GM21528 (cell line): ENCODE data around the gene SEMA3A.

Source experiments
- ATAC-seq: cut with Tn5 transposase; IDR thresholded peaks from one replicate; pipeline ENCODE4 v1.9.1; 2021; ENCODE audit warnings: mild to moderate bottlenecking, moderate library complexity; ENCODE audit not compliant: unreplicated experiment, low FRiP score

Gene SEMA3A

DNA sequence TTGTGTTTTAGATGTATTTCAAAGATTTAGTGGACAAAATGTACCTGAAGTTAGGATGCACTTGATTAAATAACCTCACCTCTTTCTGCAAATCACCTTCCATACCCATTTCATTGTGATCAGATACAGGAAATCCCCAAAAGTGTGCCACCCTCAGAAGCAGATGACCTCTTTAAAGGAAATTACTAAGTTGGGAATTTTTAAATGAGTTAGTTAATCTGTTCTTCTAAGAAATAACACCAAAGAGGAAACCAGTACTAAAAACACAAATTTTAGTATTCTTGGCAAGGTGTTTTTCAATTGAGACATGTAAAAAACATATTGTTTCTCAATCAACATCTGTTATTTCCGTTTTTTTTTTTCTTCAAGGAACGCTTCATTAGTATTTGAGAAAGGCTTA, 4.6 kb upstream of the SEMA3A start:
- ATAC-seq = no peak

DNA sequence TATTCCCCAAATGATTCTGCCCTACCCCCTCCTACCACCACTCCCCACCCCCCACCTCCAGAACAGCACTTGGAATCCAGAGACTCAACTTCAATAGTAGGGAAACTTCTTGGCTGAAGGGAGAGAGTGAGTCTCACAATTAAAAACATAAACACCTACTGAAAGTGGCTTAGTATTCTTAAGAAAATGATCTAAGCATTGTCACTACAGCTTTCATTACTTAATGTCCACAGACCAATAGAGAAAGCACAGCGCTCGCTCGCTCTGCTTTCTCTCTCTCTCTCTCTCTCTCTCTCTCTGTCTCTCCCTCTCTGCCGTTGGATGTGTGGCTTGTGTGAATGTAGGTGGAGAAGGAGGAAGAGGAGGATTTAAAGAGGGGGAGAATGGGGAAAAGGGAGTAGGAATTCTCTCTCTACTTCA, 1.5 kb upstream of the SEMA3A start:
- no peak for ATAC-seq

DNA sequence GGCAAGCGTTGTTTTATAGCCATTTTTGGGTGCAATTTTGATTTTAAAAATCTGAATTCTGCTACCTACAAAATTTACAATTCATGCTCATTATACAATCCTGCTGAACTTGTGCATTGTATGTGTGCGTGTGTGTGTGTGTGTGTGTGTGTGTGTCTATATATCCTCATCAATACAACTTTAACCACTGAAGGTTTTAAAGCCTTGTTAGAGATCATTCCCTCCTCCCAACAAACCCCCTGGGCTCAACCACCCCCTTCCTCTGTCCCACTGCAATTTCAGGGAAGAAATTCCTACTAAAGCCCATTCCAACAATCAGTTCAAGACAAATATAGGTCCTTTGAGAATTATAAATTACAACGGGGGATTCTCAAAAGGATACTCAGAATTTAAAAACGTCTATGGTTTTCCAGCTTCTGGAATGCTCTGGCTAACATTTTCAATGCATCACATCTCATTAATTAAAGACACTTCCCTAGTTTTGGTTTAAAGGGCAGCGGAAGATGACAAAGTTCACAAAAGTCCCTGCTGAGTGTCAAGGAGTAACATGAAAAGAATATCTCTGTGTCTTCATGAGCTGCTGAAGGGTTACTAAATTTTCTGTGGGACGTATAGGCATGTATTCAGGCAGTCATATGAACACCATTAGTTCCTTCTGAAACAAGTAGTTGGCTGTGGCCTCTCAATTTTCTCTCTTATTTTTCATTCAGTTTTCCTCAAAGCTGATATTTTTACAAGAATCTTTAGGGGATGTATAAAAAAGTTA, 889 bp upstream of the SEMA3A start:
- no peak for ATAC-seq

DNA sequence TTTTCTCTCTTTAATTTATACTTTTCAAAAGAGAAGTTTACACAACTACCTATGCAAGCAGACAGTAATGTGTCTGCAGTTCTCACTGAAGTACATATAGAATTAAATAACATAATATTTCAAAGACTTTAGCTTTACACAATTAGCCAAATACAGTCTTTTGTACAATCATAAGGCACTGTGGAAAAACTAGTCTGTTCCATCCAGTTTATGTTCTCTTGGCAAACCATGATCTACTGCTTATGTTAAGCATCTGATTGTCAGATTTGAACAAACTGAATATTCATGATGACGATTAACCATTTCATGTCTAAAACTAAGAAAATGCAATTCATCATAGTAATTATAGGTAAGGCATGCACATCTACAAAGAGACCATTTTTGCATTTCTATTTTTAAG, 842 bp downstream of the SEMA3A start:
- ATAC-seq = no peak

DNA sequence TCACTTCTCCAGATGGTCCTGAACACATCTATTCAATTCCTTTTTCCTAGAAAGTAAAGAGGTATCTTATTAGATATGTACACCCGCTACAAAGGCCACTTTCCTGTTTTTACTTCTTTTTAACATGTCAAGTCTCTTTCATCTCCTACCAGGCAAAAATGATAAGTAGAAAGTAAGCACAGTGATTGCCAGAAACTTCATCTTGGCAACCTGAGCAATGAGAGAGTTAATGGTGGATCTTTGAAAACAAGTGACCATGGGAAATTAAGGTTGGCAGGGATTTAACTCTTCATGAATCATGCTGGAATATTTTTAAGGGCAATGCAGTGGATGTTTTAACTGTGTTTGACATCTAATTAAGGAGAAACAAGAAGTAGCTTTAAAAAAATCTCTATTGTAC, 2.7 kb downstream of the SEMA3A start:
- no peak for ATAC-seq

DNA sequence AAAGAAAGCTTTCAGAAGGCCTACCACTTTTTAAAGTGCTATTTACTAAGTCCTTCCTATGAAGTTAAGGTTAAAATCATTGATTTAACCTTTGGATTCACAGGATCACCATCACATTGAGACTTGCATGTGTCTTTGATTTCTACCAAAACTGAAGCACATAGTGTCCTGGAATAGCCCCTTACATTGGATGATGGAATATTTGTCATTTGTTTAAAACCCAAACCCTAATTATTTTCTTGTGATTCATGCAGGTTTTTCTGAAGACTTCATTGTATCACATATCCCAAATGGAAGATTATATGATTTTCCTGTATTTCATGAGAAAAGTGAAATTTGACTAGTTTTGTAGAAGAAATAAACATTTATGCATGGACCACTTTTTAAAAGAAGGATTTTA, 3.3 kb downstream of the SEMA3A start:
- ATAC-seq = no peak

DNA sequence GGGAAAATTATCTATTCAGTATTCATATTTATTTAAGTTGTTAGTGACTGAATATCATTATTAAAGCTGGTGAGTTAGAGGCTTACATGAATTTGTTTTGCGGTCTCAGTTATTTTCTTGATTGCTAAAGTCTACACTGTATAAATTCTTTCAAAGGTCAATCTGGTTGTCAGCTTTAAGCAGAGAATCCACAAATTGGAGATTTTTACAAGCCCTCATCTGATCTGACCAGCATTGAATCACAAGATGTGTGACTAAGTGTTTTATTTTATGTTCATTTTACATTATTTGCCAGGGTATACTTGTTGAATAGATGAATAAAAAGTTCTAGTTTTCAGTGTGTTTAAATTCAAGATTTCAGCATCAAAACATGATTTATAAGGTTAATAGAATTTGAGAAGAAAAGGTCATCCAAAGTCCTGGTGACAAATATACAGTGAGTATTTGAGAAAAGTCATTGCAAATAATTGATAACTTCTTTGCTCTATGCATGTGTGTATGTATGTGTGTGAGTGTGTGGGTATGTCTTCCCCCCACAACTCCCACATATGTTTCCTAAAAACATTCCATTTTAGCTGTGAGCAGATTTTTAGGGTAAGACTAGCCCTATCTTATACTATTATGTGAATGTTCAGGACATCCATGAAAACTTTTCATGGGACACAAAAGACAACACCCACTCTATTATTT, 4.4 kb downstream of the SEMA3A start:
- no peak for ATAC-seq

DNA sequence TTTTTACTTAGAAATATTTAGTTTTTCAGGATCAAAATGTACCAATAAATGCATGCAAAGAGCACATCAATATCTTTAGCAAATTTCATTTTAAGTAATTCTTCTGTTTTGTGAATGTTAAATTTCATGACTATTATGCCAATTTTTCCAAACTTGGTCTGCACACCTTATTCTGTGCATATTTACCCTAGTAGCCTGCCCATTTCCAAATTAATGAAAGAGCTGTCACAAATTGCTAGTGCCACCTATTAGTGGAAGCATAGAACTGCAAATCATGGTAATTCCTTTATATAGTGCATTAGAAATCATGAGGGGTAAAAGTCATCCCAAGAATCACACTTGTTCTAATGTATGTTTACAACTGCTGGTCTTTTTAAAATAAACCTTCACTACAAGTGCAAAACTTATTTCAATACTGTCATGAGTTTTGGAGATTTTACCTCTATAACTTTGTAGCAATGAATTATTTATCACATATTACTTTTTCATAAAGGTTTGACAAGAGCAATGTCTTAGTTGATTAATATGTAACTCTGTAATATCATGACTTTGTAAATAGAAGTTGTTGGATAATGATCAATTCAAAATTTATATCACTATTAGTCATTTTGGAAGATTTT, 5.7 kb downstream of the SEMA3A start:
- no peak for ATAC-seq

DNA sequence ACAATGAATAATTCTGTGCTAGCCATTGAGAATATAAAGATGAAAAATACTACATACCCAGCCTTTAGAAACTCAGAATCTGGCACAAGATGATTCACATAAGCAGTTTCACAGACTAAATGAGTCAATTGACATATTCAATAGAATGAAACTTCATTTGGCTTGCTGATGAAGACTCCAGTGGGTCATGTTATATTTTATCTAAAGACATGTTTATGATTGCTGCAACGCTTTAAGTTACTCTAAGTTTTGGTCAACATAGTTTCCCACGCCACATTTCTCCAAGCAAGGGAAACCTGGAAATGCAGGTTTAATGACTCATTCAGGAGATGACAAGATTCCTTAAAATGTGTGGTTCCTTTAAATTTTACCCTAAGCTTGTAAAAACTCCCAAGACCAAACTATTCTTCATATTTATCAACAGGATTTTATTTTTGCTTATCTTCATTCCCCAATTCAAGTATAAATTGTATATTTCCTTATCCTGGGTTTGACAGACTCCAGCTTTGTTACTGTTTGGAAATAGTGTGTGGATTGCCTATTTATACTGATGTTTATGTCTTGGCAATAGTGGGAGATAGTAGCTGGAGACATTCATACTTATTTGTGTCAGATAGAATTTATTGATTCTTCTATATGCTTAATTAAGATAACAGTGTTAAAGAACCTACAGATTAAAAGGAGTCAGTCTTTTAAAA, 6.6 kb downstream of the SEMA3A start:
- no peak for ATAC-seq

DNA sequence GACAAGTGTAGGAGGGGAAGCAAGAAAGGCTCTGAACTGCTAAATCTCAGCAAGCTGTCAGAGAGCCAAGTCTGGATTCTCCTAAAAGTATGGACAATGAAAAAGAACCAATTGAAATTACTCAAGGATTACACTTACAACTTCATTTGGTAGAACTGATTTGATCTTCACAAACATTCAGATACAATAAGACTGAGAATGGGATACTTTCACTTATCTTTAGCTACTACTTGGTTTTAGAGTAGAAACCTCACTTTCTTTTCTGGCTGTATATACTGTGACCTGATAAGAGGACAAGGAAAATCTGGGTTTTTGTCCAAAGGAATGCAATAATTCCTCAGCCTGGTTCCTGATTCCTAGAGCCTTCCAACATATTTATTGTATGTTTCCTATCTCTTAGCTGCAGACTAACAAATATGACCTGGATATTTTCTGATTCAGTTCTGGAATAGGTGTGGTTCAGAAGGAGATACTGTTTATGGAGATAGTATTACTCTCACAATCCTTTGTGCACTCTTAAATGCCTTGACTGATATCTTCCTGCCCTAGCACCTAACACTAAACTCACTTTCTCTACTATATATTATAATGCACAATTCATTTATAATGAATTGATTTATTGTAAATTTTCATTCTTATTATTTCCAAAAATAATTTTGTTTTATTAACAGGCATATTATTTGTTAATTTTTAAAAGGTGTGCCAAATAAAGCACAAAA, 7.3 kb downstream of the SEMA3A start:
- ATAC-seq = no peak

DNA sequence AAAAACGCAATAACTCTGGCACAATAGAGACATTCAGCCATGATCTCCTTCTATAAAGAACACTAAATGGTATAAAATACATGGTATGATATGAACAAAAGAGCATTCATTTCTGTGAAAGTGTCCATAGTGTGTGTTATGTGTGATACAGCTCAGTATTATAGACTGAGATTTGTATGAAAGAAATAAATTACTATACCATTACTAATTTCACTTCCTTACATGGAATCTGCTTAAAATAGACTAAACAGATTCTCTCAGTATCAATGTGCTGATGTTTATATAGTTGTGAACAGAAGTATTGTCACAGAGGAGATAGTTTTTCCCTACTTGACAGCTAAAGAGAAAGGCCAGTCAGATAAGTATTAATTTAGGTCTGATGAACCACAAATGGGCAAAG, 10.8 kb downstream of the SEMA3A start:
- ATAC-seq = no peak

DNA sequence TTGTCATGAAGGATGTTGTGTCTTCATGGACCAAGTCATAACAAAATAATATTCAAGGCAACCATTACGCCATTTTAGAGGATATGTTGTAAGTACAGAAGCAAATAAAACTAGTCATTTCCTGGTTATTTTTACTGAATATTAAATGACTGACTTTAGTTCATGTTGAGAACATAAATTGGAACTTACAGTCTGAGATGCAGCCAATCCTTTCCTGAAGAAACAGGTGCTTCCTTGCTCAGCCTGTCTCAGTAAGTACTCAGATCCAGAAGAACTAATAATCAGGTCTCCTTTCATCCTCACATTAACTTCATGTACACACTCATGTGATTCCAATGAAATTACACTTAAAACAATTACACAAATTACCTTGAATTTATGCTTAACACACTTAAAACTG, 12.3 kb downstream of the SEMA3A start:
- no peak for ATAC-seq

DNA sequence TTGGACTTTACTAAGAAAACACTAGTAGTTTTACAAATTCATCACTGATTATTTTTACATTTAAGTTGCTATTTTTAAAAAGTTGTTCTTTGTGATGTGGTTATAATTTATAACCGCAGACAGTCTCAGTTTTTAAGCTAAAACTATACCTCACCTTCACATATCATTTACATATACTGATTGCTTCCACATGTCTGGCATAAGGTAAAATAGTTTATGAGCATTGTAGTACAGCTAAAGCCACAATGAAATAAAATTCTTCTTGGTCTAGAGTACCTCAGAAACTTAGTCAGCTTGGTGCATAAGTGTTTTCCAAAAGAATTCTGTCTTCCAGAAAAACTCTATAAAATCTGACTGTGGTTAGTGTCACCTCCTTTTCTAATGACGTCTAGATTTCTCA, 13.0 kb downstream of the SEMA3A start:
- ATAC-seq = no peak

DNA sequence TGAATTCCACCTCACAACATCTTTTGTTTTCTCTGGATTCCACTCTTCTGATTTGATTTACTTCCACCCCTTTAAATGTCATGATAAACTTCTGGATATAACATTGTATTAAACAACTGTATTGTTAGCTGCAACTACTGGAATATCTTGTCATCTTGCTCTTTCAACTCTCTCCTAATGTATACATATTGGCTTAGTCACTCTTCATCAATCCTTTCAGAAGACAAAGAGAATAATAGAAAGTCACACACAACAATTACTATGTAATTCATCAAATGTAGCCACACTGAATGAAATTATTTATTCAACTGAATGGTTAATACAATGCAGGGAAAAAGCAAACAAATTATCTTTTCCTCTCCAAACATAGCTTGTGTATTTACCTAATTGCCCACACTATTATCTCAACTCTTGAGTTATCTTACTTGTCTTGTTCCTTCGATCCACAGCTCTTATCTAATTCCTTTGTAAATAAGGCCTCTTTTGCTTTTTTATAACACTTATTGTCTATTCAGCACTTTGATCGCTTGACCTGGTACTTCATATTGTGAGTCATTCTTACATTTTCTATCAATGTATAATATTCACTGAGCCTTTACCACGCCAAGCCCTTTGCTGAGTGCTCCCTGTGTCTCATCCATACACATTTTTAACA, 16.7 kb downstream of the SEMA3A start:
- ATAC-seq = no peak

DNA sequence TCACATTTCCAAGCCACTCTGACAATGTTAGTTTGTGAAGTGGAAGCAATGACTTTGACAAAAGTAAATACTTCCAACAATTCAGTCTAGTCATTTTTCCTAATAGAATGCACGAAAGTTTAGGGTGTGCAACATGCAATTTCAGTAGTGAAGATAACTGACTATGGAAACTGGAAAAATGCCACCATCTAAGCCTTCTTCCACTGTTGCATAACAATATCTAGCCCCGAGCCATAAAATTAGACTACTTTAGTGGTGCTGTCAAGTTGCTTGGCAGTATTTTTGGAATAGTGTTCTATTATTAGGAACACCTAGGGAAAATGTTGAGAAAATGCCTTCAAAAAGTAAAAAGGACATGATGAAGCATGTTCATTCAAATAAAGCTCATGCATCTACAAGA, 17.9 kb downstream of the SEMA3A start:
- ATAC-seq = no peak

DNA sequence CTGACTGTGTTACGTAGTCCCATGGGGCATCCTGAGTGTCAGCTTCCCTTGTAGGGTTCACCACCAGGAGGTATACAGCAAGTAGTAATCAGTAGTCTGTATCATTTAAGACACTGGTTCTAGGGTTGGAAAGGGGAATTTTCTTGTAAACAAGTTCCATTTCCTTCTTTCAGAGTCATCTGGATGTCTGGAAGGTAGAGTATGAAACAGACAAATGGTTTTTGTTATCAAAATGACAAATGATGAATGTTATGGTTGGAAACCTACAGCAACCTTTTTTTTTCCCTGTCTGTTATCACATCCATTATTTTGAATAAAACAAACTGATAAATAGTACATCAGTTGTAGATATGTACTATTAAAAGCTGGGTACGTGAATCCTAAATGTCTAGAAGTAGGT, 19.1 kb downstream of the SEMA3A start:
- ATAC-seq = no peak

DNA sequence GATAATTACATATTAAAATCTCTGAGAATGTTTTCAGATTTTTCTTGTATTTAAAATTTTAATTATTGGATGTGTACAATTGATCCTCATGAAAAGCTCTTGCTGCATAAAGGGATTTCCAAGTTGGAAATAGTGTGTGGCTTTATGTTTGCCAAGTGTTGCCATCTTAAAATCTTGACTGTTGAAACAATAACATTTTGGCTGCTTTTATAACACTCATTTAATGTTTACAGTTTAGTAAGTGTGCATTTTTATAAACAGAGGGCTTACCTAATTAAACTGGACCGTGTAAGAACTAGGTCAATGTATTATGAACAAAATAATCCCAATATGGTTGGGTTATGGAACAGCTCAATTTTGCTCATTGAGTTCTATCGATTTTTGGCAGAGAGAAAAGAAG, 23.9 kb downstream of the SEMA3A start:
- no peak for ATAC-seq

DNA sequence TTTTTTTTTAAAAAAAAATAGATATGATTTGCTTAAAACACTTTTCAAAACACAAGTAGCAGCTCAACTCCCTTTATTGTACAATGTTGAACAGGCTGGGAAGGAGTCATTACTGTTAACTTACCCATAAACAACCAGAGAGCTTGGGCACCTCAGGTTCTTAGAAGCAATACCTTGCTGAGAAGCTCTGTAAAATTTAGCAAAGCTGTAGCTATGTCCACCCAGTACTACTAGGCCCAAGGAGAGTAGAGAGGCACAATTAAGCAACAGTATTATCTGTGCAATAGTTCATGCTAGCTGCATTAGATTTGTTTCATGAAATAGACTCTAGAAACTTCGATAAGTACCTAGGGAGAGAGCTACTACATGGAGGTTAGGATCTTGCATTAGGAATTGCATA, 32.0 kb downstream of the SEMA3A start:
- no peak for ATAC-seq

DNA sequence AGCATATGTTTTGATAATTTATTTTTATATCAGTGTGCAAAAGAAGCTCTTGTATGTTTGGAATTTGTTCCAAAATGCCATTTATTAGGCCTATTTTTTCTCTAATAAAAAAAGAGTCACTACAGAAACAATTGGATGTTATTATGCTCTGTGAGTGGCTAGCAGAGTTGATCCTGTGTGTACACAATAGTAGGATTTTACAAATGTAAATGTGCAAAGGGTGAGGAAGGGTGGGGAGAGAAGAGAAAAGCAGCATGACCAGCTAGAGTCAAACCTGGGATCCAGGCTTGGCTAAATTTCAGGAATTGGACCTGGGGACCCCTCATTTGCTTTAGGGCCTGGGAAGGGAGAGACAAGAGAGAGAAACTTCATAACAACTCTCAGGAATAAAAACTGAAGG, 32.5 kb downstream of the SEMA3A start:
- ATAC-seq = no peak

DNA sequence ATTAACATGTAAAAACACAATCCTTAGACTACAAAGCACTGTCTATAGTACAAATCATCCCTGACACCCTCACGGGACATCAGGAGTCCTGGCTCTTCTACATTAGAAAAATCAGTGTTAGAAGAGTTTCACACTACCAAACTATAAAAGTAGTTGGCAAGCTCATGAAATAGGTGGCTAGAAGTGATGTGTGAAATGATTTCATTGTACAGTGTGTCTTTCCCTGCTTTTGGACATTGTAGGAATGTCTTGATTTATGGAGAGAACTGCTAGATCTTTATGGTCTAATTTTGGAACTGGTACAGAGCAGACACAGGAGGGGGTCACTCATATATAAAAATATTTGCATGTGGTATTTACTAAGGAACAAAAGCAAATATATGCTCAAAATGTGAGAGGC, 33.2 kb downstream of the SEMA3A start:
- ATAC-seq = no peak
